Breast epithelium (tissue), 4 donors: Measurements from ENCODE around the gene CCAR1. TPM values are rescaled to one million over a fixed set of nuclear protein-coding genes. Genes with fewer than 3 reads are reported as not detected.
"Not testable (repeated sequence)": the region's sequence is repeated elsewhere in the genome, so short reads cannot be mapped to it uniquely, and the experiment has no call there.

ENCODE experiments used
- DNase-seq, 2 donors: peaks; one replicate each; pipeline ENCODE4 v3.0.0-alpha.2; 2019; ENCODE audit warnings: low spot score in 2 of 2
- H3K27ac ChIP-seq, 2 donors: fragments of 200-600 bp; sonication (generic) in 1 of 2; one replicate each; pipeline ENCODE4 v1.5.1; 2016 to 2019; ENCODE audit warnings: mild to moderate bottlenecking in 1 of 2
- H3K27me3 ChIP-seq, 2 donors: fragments of 200-600 bp; sonication (generic) in 1 of 2; one replicate each; pipeline versions ENCODE4 v1.5.1 to v1.6.0; 2017 to 2019; ENCODE audit warnings: control low read depth in 1 of 2, mild to moderate bottlenecking in 1 of 2
- H3K36me3 ChIP-seq: fragments of 200-600 bp; one replicate; pipeline ENCODE4 v1.5.1; 2019
- H3K4me1 ChIP-seq, 2 donors: fragments of 200-600 bp; sonication (generic); one replicate each; pipeline ENCODE4 v1.5.1; 2016 to 2019; ENCODE audit warnings: control low read depth in 1 of 2
- H3K4me3 ChIP-seq, 3 donors: fragments of 200-600 bp; sonication (generic); 1 replicate in 2 of 3; 2 replicates in 1 of 3; pipeline ENCODE4 v1.5.1; 2016 to 2019; ENCODE audit warnings: mild to moderate bottlenecking in 3 of 3, moderate library complexity in 2 of 3
- H3K9me3 ChIP-seq, 2 donors: fragments of 200-600 bp; sonication (generic) in 1 of 2; one replicate each; pipeline ENCODE4 v1.5.1; 2016 to 2019; ENCODE audit warnings: control low read depth in 1 of 2
- CTCF ChIP-seq, 3 donors: fragments of 450-650 bp; IDR thresholded peaks; one replicate each; pipeline ENCODE4 v1.5.1; 2016 to 2017; ENCODE audit warnings: antibody characterized with exemption in 3 of 3, mild to moderate bottlenecking in 3 of 3, moderate library complexity in 3 of 3
- POLR2A ChIP-seq: fragments of 450-650 bp; IDR thresholded peaks from one replicate; pipeline ENCODE4 v1.6.1; 2016; ENCODE audit warnings: antibody characterized with exemption, mild to moderate bottlenecking, moderate library complexity
- POLR2AphosphoS5 ChIP-seq, 3 donors: sonication (generic); formaldehyde crosslinking; IDR thresholded peaks; one replicate each; pipeline ENCODE4 v1.6.1; 2017; ENCODE audit warnings: antibody characterized with exemption in 3 of 3
- intact Hi-C: fragments of 100-400 bp; cut with DNase I; formaldehyde crosslinking; loops from one replicate; pipeline ENCODE4 v1.15.1; 2023; ENCODE audit warnings: low total_unique reads
- total RNA-seq, 3 donors: library from RNA; depleted of rRNA; stranded (reverse); fragments of >200 nt; gene quantifications; one replicate each; pipeline ENCODE4 v1.1.0, GENCODE V29; 2016

The CCAR1 gene
- total RNA-seq, 3 donors from 2014 or later, result 60.6 to 91.9 (median 70.8) TPM

GRCh38 chr10:68759967-68760366 lies 38.9 kb downstream of the CCAR1 start:
- intact Hi-C loops, result no loop called here

GRCh38 chr10:68767407-68767806 lies 46.4 kb downstream of the CCAR1 start:
- H3K4me3 ChIP-seq, H3K36me3 ChIP-seq, H3K27ac ChIP-seq, H3K4me1 ChIP-seq, H3K9me3 ChIP-seq, DNase-seq, intact Hi-C loops, H3K27me3 ChIP-seq: not testable (repeated sequence)

More at GRCh38 chr10:68759967-68760366, 38.9 kb downstream of the CCAR1 start:
- Histone ChIP-seq H3K36me3 (peaks cover 22% of the 10 kb centered on the region), H3K4me3 (no peak overlapping the region), H3K27me3 (no peaks in the 10 kb centered on the region), H3K4me1 (no peaks in the 10 kb centered on the region), H3K27ac (no peak overlapping the region), H3K9me3 (no peaks in the 10 kb centered on the region)
- DNase-seq, result no peak
- TF ChIP-seq POLR2A (no peak), CTCF (IDR thresholded peaks at IDR 0.05) (no peak), POLR2AphosphoS5 (IDR thresholded peaks at IDR 0.05) (no peak)

GRCh38 chr10:68781613-68782574 lies 60.9 kb downstream of the CCAR1 start:
- H3K4me3 ChIP-seq, result no peak overlapping the region
- intact Hi-C loops, result loop anchor here (2.0 to 5.0 kb wide), 2 partner anchors 69 to 420 kb away; no protein-coding TSS in a partner anchor
- H3K36me3 ChIP-seq, result no peaks in the 10 kb centered on the region

GRCh38 chr10:68784476-68784875 lies 63.4 kb downstream of the CCAR1 start:
- TF ChIP-seq CTCF (IDR thresholded peaks at IDR 0.05), result no peak
- no peak for TF ChIP-seq POLR2AphosphoS5 (IDR thresholded peaks at IDR 0.05)
- TF ChIP-seq POLR2A, result no peak
- DNase-seq, result no peak
- no peaks in the 10 kb centered on the region for H3K4me1 ChIP-seq
- H3K27ac ChIP-seq, result no peak overlapping the region
- no peaks in the 10 kb centered on the region for H3K27me3 ChIP-seq
- no peaks in the 10 kb centered on the region for H3K36me3 ChIP-seq
- no peaks in the 10 kb centered on the region for H3K9me3 ChIP-seq
- H3K4me3 ChIP-seq, result no peak overlapping the region
- intact Hi-C loops, result loop anchor here (5.0 kb wide), 1 partner anchor 418 kb away; no protein-coding TSS in a partner anchor

More at GRCh38 chr10:68781613-68782574, 60.9 kb downstream of the CCAR1 start:
- H3K9me3 ChIP-seq, result no peaks in the 10 kb centered on the region
- no peaks in the 10 kb centered on the region for H3K27me3 ChIP-seq
- H3K27ac ChIP-seq, result no peak overlapping the region
- no peaks in the 10 kb centered on the region for H3K4me1 ChIP-seq
- TF ChIP-seq POLR2AphosphoS5 (IDR thresholded peaks at IDR 0.05) (no peak), CTCF (IDR thresholded peaks at IDR 0.05) (no peak), POLR2A (no peak)
- no peak for DNase-seq

GRCh38 chr10:68787813-68788212 lies 66.8 kb downstream of the CCAR1 start:
- DNase-seq, result no peak
- Histone ChIP-seq H3K4me1 (no peaks in the 10 kb centered on the region), H3K27me3 (no peaks in the 10 kb centered on the region), H3K27ac (no peak overlapping the region), H3K36me3 (no peaks in the 10 kb centered on the region), H3K9me3 (no peaks in the 10 kb centered on the region), H3K4me3 (no peak overlapping the region)
- intact Hi-C loops, result no loop called here
- TF ChIP-seq POLR2A, result no peak
- no peak for TF ChIP-seq POLR2AphosphoS5 (IDR thresholded peaks at IDR 0.05)
- TF ChIP-seq CTCF (IDR thresholded peaks at IDR 0.05), result no peak
